NCI-H748 (cell line): ENCODE data around the gene IFT122.

Experiments
- DNase-seq: peaks from one replicate; lab custom pipeline; 2025; ENCODE audit not compliant: unreplicated experiment; lab: John Stamatoyannopoulos, UW

Gene IFT122

DNA sequence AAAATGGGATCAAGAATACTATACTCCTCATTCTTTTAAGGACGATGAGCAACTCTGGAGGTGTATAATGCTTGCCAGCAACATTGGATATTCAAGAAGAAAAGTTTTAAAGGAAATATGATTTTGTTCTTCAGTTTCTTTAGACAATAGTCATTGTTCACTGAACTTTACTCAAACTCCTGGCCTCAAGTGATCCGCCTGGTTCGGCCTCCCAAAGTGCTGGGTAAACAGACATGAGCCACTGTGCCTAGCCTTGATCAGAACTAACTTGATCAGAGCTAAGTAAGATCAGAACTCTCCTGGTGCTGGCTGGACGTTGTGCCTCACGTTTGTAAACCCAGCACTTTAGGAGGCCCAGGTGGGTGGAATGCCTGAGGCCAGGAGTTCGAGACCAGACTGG lies 24.2 kb upstream of the IFT122 start:
- no peak for DNase-seq

DNA sequence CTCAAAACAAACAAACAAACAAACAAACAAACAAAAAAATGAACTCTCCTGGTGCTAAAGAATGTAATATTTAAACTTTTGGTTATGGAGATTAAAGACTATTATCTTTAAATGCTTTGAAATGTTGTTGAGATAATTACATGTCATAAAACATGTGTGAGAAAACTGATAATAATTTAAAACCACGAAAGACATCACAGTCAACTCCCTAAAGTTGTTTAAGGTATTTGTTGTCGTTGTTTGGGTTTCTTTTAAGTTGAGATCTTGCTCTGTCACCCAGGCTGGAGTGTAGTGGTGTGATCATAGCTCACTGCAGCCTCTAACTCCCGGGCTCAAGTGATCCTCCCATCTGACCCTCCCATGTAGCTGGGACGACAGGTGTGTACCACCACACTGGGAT lies 23.6 kb upstream of the IFT122 start:
- DNase-seq: no peak

DNA sequence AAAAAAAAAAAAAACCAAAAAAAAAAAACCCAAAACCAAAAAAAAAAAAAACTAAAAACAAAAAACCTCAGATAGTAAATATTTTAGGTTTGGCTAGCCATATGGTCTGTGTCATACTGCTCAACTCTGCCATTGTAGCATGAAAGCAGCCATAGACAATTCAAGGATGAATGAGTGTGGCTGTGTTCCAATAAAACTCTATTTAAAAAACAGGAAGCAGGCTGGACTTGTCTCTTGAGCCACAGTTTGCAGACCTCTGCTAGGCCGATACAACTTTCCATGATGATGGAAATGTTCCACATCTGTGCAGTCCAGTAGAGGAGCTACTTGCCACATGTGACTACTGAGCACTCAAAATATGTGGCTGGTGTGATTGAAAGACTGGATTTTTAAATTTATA lies 22.7 kb upstream of the IFT122 start:
- no peak for DNase-seq

DNA sequence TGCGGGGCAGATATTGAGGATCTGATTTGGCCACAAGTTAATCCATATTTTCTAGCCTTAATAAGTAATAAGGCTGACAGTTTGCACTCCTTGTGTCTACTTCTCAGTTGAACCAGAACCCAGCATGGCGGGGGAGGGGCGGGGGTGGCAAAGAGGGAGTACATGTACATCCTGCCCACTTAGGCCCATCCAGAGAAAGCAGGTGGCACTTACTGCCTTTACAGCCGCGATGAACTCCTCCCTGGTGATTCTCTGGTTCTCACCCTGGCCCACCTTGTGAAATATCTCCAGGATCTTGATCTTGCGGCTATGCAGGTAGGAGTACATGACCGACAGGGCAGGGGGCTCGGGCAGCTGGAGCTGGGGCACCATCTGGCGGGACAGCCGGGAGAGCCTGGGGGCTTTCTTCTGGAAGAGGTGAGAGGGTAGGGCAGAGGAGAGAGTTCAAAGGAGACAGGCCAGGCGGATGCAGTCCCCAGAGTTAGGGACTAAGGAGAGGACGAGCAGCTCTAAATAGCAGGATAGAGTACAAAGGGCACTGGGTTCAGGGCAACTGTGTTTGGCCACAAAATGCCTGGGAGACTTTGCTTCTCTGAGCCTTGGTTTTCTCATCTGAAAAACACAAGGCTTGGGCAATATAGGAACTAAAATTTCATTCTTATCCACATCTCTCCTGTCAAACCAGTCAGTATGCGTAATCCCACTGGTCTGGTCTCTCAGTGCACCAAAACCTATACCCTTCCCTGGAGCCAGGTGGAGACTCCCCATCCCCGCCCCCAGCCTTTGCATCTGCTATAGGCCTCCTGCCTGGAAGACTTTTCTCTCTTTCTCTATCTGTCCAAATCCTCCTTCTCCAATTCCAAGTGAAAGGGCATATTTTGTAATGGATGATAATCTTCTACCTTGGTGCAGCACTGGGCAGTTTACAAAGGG lies 21.7 kb upstream of the IFT122 start:
- no peak for DNase-seq

DNA sequence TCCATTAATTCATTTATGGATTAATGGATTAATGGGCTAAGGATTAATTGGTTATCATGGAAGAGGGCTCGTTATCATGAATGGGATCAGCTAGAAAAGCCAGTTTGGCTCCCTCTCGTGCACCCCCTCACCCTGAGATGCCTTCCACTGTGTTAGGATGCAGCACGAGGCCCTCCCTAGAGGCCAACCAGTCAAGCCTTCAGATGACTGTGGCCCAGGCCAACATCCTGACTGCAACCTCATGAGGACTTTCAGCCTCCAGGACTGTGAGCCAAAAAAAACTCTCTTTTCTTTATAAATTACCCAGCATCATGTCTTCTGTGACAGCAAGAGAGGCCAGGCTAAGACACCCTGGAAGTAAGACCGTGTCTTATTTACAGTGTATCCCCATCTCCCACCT lies 20.5 kb upstream of the IFT122 start:
- DNase-seq: no peak

DNA sequence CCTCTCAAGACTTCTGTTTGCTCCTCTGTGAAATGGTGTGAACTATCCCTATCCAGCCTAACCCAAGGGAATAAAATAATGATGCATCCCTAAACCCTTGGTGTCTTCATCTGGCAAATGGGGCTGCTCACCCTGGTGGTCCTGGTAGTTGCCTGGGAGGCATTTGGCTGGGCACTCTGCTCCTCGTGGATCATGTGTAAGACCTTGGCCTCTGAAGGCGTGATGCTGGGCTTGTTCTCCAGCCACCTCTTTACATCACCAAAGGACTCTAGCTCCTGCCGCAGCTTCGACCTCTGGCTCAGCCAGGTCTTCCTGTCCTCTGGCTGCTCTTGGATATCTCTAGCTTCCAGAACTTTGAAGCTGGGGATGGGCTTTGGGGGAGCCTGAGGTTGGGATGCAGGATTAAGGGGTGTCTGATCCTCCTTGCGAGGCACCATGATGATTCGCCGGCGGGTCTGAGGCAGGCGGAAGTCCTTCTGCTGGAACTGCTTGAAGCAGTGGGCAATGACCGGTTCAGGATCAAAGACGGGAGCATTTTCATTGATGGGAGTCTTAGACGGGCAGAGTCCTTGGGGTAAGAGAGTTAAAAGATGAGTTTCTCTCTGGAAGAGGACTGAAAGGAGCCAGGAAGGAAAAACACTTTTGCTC lies 18.7 kb upstream of the IFT122 start:
- DNase-seq: no peak

DNA sequence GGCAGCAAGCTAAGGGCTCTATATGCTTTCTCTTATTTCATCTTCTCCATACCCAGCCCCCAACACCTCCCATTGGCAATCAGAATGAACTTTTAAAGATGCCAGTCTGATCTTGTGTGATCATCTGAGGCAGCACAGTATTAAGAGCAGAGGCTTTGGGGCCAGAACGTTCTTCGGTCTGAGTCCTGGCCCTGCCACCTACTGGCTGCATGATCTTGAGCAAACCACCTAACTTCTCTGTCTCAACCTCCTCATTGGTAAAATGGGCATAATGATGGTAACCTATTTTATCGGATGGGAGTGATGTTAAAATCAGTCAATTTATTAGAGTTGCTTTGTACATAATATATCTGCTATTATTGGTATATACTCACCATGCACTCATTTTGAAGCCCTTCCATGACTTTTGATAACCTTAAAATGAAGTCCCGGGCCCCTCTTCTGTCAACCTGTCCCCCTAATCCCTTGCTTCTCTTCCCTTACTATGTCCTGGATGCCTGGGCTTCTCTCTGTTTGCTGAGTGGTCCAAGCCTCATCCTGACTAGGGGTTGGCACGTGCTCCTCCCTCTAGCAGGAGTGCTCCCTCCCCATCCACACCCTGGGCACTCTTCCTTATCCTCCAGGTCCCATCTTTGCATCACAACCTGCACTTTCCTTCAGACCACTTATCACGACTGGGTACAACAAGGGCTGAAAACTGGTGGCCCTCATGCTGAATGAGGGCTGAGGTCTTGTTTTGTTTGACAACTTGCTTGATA lies 17.9 kb upstream of the IFT122 start:
- no peak for DNase-seq

DNA sequence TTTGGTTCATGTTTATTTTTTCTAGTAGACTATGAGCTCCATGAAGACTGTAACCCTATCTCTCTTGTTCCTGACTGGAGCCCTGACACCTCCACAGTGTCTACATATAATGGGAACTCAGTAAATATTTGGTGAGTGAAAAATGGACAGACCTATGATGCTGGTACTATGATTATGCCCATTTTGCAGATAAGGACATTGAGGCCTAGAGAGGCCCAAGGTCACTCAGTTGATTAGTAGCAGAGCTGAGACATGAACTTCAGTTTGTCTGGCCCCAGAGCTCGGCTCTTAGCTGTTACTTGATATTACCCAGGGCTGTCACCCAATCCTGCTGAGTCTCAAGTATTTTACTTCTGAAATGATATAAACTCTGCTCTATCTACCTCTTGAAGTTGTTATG lies 17.1 kb upstream of the IFT122 start:
- DNase-seq: no peak

DNA sequence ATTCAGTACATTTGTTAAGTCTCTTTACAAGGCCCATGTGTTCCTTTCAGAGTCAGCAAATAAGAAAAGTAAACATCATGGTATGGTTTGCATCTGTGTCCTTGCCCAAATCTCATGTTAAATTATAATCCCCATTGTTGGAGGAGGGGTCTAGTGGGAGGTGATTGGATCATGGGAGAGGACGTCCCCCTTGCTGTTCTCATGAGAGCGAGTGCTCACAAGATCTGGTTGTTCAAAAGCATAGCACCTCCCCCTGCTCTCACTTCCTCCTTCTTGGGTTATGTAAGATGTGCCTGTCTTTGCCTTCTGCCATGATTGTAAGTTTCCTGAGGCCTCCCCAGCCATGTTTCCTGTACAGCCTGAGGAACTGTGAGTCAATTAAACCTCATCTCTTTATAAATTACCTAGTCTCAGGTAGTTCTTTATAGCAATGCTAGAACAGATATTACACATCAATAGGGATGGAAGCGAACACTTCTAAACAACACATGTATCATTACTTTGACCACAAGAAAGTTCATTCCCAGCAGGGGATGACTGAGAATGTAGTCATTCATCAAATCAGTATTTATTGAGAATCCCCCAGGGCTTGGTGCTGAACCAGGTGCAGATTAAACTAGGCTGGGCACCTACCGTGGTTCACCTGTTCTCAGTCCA lies 15.7 kb upstream of the IFT122 start:
- DNase-seq: no peak

DNA sequence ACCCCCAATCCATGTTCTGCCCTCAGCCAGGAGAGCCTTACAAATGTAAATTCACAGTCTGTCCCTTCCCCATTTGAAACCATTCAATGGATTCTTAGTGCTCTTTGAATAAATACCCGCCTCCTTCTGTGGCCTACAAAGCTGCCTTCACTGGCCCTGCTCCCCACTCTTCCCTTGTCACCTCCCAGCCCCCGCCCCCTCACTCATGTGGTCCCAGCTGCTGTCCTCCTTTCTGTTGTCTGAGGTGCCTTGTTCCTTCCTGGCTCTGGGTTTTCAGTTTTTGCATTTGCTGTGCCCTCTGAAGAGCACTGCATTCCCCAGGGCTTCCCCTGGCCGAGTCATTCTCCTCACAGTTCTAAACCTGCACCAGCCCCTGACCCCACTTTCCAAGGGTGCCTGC lies 14.8 kb upstream of the IFT122 start:
- DNase-seq: no peak

DNA sequence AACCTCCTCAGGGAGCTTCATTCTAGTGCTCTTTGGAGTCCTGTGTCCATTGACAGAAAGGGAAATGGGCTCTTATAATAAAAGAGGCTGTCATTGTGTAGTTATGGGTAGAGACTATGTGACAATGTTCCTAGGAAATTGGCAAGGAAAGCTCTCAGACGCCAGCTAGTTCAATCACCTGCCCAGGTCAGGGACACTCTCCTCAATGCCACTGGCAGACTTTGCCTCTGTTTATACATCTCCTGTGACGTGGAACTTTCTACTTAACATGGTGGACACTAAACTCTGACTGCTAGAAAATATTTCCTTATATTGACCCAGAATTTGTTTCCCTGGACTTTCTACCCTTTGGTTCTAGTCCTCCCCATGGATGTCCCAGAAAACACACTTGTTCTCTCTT lies 14.4 kb upstream of the IFT122 start:
- DNase-seq: no peak

DNA sequence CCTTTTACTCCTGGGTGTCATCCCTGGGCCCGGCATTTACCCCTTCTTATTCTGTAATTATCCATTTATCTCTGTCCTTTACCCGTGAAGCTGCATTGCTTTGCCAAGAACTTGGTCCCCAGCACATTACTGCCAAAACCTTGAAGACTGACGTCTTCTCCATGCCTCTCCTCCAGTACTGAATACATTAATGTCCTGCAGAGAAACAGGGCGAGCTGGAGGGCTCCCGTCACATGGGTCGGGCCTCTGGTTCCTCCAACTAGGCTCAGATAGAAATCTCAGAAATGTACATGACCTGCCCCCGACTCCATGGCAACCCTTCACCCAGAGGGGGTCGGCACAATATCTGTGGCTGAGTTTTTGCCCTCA lies 12.0 kb upstream of the IFT122 start:
- DNase-seq: peak; percentile 35

DNA sequence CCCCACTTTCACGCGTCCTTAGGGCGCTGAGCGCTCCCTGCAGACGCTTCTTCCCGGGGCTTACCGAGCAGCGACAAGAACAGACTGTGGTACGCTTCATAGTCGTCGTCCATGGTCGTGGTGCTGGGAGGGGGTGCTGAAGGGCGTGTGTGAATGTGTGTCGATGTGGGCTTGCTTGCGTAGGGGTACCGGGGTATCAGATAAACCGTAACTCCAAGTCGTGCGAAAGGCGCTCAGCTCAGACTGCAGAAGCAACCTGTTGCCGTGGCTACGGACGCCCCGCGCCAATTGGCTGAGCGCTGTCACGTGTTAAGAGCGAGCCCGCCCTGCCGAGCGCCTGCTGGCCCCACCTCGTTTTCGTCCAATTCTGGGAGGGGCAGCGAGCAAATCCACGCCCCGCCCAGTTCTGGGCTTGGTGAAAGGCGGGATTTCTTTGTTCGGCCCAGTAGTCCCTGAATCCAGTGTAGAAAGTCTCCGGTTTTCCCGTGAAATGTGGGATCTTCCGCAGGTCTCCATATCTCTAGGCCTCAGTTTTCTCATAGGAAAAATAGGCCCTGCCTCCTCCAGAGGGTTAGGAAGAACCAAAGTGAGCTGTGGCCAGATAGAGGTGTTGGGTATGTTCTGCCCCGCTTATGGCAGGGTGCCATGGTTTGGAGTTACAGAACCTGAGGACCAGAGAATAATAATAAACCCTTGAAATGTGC lies 11.5 kb upstream of the IFT122 start, which contains the start of gene EFCAB12:
EFCAB12 (minus strand) TSS at position 261 of the 704 bp plus-strand sequence; CDS start at position 113, 148 bp downstream.
- DNase-seq: peak; percentile 94

DNA sequence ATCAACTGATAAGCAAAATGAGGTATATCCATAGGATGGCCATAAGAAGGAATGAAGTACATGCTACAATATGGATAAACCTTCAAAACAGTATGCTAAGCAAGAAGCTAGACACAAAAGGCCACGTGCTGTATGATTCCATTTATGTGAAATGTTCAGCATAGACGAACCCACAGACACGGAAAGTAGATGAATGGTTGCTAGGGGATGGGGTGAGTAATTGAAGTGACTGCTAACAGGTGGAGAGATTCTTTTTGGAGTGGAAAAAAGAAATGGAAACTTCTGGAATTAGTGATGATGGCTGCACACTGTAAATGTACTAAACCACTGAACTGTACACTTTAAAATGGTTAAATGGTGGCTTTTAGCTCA lies 11.0 kb upstream of the IFT122 start:
- DNase-seq: peak; percentile 18

DNA sequence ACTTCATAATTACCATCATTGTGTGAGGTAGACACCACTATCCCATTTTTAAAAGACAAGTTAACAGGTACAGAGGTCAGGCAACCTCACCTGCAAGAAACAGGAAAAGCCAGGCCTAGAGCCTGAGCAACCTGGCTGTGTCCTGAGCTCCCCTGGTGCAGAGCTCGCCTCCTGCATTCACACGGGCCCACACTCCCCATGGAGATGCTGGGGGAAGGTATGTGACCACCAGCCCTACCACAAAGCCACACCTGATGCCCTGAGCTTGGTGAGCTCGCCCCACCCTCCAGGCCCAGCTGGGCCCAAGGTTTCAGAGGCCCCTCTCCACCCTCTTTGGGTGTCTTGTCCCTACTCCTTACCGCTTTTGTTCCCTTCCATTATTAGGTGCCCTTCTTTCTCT lies 10.4 kb upstream of the IFT122 start:
- no peak for DNase-seq

DNA sequence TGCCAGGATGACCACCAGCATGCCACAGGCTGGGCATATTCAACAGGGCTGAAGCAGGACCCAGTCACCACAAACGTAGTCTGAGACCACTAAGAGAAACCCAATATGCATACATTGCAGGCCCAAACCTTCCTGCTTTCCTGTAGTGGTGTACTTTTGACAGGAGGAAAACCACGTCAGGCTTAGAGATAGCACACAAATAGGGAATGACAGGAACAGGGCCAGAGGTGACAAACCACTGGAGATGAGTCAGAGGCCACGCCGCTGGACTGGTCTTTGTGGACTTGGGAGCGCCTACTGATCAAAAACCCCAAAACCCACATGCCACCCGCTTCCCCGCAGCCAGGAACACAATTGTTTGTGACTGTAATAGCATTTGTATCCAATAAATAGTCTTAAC lies 8.0 kb upstream of the IFT122 start:
- no peak for DNase-seq

DNA sequence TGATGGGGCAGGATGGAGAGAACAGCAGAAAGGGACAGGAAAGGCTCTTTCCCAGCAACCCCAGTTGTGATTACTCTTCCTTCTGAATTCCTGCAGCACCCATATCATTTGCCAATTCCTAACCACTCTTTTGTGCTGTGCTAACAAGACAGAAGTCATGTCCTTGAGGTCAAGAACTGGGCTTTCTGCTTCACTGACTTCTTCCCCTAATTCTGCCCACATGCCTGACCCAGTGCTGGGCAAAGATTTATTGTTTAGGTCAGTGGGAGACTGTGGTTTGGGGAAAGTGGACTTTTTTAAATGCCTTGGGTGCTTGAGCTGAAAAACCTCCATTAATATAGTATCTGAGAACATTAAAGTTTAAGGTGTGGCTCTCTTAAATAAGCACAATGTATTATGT lies 7.4 kb upstream of the IFT122 start:
- no peak for DNase-seq

DNA sequence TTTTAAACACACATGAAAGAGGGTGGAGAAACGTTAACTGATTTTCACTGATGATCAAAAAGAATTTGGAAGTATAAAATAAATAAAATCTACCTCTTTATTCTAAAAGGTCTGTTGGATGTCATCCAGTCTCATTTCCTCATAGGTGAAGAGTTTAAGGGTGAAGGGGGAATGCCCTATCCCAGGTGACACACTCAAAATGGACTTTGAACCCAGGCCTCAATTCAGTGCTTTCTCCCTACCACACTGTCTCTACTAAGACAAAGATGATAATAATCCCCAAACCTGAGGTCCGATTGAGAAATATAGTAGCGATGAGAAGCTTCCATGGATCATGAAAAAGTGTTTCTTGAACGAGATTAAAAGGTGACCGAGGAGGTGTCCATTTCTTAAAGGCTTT lies 6.5 kb upstream of the IFT122 start:
- DNase-seq: no peak

DNA sequence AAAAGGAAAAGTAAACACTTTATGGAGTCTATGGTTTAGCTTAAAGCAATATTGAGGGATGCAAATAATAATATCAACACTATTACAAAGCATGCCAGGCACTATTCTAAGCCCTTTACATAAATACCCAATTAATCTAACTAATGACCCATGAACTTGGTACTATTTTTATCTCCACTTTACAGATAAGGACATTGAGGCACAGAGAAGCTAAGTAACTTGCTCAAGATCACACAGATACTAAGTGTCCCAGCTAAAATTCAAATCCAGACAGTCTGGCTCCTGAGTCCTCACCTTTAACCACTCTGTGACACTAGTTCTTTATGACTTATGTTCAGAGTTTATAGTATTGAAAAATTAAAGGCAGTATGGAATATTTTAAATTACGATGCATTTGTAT lies 5.9 kb upstream of the IFT122 start:
- DNase-seq: no peak

DNA sequence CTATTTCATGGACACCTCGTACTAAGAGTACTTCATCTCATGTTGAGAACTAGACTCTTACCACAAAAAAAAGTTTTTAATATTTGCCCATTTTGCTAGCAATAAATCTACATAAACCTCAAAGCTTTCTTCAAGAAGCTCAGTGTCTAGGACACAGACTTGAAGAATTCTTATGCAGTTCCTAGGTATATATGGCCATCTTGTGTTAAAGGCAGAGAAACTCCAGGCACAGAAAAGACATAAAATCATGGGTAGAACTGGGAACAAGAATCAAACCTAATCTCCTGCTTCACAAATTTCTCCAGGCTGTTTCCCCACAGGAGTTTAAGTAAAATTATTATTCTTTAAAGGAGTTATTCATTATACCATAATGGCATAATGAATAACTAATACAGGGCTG lies 4.7 kb upstream of the IFT122 start:
- no peak for DNase-seq
